ENCODE results near the gene DRD1.
"Not testable (repeated sequence)": the region's sequence is repeated elsewhere in the genome, so short reads cannot be mapped to it uniquely, and the experiment has no call there.

Gene DRD1

DNA sequence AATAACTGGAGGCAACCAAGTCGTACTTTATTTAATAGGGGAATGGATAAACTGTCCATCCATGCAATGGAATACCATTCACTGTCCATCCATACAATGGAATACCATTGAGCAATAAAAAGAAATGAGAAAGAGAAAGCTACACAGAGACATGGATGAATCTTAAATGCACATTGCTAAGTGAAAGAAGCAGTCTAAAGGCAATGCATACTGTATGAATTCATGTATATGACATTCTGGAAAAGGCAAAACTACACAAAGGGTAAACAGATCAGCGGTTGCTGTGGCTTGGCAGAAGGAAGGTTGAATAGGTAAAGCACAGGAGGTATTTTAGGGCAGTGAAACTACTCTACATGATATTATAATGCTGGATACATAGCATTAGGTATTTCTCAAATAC, 16.2 kb downstream of the DRD1 start:
- peaks cover 34% of the 10 kb centered on the region for H3K27me3 ChIP-seq
- H3K36me3 ChIP-seq = no peaks in the 10 kb centered on the region
- no peaks in the 10 kb centered on the region for H3K9me3 ChIP-seq
- no peak overlapping the region for H3K27ac ChIP-seq
- TF ChIP-seq, protein P1, sequence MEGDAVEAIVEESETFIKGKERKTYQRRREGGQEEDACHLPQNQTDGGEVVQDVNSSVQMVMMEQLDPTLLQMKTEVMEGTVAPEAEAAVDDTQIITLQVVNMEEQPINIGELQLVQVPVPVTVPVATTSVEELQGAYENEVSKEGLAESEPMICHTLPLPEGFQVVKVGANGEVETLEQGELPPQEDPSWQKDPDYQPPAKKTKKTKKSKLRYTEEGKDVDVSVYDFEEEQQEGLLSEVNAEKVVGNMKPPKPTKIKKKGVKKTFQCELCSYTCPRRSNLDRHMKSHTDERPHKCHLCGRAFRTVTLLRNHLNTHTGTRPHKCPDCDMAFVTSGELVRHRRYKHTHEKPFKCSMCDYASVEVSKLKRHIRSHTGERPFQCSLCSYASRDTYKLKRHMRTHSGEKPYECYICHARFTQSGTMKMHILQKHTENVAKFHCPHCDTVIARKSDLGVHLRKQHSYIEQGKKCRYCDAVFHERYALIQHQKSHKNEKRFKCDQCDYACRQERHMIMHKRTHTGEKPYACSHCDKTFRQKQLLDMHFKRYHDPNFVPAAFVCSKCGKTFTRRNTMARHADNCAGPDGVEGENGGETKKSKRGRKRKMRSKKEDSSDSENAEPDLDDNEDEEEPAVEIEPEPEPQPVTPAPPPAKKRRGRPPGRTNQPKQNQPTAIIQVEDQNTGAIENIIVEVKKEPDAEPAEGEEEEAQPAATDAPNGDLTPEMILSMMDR (IDR thresholded peaks at IDR 0.05) = no peak
- no peak overlapping the region for H3K4me3 ChIP-seq (ENCODE audit: low read depth in 1 of 2, low read length in 1 of 2)
- no peaks in the 10 kb centered on the region for H3K4me1 ChIP-seq (ENCODE audit: control insufficient read depth in 1 of 2, insufficient read depth in 1 of 2, low read depth in 1 of 2, low read length in 1 of 2)

DNA sequence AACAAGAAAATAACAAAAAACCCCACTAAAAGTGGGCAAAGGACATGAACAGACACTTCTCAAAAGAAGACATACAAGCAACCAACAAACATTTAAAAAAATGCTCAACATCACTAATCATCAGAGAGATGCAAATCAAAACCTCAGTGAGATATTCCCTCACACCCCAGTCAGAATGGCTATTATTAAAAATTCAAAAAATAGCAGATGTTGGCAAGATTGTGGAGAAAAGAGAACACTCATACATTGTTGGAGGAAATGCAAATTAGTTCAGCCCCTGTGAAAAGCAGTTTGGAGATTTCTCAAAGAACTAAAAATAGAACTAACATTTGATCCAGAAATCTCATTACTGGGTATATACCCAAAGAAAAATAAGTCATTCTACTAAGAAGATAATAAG, 19.4 kb downstream of the DRD1 start:
- H3K36me3 ChIP-seq; H3K4me1 ChIP-seq (ENCODE audit: control insufficient read depth in 1 of 2, insufficient read depth in 1 of 2, low read depth in 1 of 2, low read length in 1 of 2); H3K4me3 ChIP-seq (ENCODE audit: low read depth in 1 of 2, low read length in 1 of 2); H3K27ac ChIP-seq; H3K9me3 ChIP-seq: not testable (repeated sequence)
- H3K27me3 ChIP-seq = peaks cover 23% of the 10 kb centered on the region

DNA sequence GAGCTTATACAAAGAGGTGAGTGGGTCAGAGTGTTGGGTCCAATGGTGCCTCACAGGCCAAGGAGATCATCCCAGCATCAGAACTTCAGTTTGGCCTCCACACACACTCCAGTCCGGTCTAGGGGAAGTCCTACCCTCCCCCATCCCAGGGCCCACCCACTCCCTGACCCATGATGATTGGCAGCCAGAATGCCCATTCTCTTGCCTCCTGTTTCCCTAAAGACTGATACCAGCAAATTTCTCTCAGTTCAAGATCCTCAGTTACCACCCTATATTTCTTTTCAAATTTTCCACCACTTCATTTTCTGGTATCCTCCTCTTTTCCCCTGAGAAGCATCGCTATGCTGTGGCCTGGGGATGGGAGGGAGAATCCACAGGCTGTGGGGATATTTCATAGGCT, 21.9 kb downstream of the DRD1 start:
- no peaks in the 10 kb centered on the region for H3K9me3 ChIP-seq
- TF ChIP-seq, protein P1 (IDR thresholded peaks at IDR 0.05) = no peak
- H3K4me3 ChIP-seq (ENCODE audit: low read depth in 1 of 2, low read length in 1 of 2) = no peak overlapping the region
- no peaks in the 10 kb centered on the region for H3K4me1 ChIP-seq (ENCODE audit: control insufficient read depth in 1 of 2, insufficient read depth in 1 of 2, low read depth in 1 of 2, low read length in 1 of 2)
- no peak overlapping the region for H3K27ac ChIP-seq
- no peaks in the 10 kb centered on the region for H3K36me3 ChIP-seq
- peaks cover 18% of the 10 kb centered on the region for H3K27me3 ChIP-seq

DNA sequence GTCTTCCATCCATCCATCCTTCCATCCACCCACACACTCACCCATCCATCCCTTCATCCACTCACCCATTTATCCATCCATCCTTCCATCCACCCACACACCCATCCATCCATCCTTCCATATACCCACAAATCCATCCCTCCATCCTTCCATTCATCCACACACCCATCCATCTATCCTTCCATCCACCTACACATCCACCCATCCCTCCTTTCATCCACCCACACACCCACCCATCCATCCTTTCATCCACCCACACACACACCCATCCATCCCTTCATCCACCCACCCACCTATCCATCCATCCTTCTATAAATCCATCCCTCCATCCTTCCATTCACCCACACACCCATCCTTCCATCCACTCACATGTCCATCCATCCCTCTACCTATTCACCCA, 23.6 kb downstream of the DRD1 start:
- Histone ChIP-seq H3K4me1 (ENCODE audit: control insufficient read depth in 1 of 2, insufficient read depth in 1 of 2, low read depth in 1 of 2, low read length in 1 of 2) (no peaks in the 10 kb centered on the region), H3K9me3 (no peaks in the 10 kb centered on the region)

DNA sequence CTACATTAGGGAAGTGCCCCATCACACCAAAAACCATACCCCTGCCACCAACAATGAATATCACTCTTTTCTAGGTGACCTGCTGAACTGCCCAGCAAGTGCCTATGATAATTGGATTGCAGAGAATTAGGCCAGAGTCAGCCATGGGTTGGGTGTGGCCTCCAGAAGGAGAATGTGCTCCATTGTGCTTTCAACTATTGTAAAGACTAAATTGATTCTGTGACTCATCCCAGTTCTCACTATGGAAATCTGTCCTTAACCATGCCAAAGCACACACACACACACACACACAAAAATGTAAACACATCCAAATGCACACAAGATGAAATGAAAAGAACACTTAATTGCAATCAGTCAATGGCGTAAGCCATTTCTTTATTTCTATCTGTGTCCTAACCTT, 25.7 kb downstream of the DRD1 start:
- Histone ChIP-seq H3K36me3 (no peaks in the 10 kb centered on the region), H3K27ac (no peak overlapping the region), H3K9me3 (no peaks in the 10 kb centered on the region), H3K4me1 (ENCODE audit: control insufficient read depth in 1 of 2, insufficient read depth in 1 of 2, low read depth in 1 of 2, low read length in 1 of 2) (no peaks in the 10 kb centered on the region), H3K27me3 (peaks cover 16% of the 10 kb centered on the region), H3K4me3 (ENCODE audit: low read depth in 1 of 2, low read length in 1 of 2) (no peak overlapping the region)
- TF ChIP-seq, protein P1 (IDR thresholded peaks at IDR 0.05) = no peak

More for the DNA sequence above, 23.6 kb downstream of the DRD1 start:
- TF ChIP-seq, protein P1 (IDR thresholded peaks at IDR 0.05) = no peak
- Histone ChIP-seq H3K4me3 (ENCODE audit: low read depth in 1 of 2, low read length in 1 of 2) (no peak overlapping the region), H3K27me3 (peaks cover 11% of the 10 kb centered on the region), H3K27ac (no peak overlapping the region), H3K36me3 (no peaks in the 10 kb centered on the region)

DNA sequence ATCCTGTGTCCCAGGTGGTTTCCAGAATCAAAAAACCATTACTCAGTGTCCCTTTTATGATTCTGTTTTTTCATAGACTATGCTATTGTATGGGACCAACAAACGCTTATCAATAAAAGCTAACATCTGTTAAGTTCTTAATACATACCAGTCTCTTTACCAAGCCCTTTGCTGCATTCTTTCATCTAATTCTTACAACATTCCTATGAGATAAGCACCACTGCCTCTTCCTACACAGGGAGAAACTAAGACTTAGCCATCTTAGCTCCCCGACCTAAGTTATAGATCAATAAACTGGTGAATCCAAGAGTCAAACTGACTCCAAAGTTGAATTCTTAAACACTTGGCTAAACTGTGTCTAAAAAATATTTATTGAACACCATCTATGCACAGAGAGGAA, 26.6 kb downstream of the DRD1 start:
- peaks cover 15% of the 10 kb centered on the region for H3K27me3 ChIP-seq
- H3K36me3 ChIP-seq = no peaks in the 10 kb centered on the region
- no peak overlapping the region for H3K27ac ChIP-seq
- no peaks in the 10 kb centered on the region for H3K9me3 ChIP-seq
- H3K4me1 ChIP-seq (ENCODE audit: control insufficient read depth in 1 of 2, insufficient read depth in 1 of 2, low read depth in 1 of 2, low read length in 1 of 2) = no peaks in the 10 kb centered on the region
- no peak overlapping the region for H3K4me3 ChIP-seq (ENCODE audit: low read depth in 1 of 2, low read length in 1 of 2)
- TF ChIP-seq, protein P1 (IDR thresholded peaks at IDR 0.05) = no peak

All from neutrophil (primary cell).